GM19397 (cell line): ENCODE results near the gene MYO3B.

Experiments
- ATAC-seq: cut with Tn5 transposase; IDR thresholded peaks from one replicate; pipeline ENCODE4 v1.9.1; 2021; ENCODE audit warnings: mild to moderate bottlenecking, moderate library complexity; ENCODE audit not compliant: unreplicated experiment

Gene MYO3B

GRCh38 chr2:170361090-170361936 is 183.4 kb downstream of the MYO3B start:
- peak; percentile 69 for ATAC-seq

- ATAC-seq = no peak
These were observed 184.4 kb downstream of the MYO3B start for GRCh38 chr2:170362313-170362870.

GRCh38 chr2:170362871-170363631 is 185.1 kb downstream of the MYO3B start:
- no peak for ATAC-seq

GRCh38 chr2:170365003-170365402 is 187.1 kb downstream of the MYO3B start:
- no peak for ATAC-seq

GRCh38 chr2:170365686-170366085 is 187.7 kb downstream of the MYO3B start:
- no peak for ATAC-seq

- no peak for ATAC-seq
These were observed 190.4 kb downstream of the MYO3B start for GRCh38 chr2:170368370-170368769.

GRCh38 chr2:170369228-170369627 is 191.3 kb downstream of the MYO3B start:
- ATAC-seq = no peak

GRCh38 chr2:170369894-170370293 is 191.9 kb downstream of the MYO3B start:
- ATAC-seq = no peak

- no peak for ATAC-seq
These were observed 193.5 kb downstream of the MYO3B start for GRCh38 chr2:170371231-170371998.

GRCh38 chr2:170375192-170375591 is 197.2 kb downstream of the MYO3B start:
- ATAC-seq = no peak

GRCh38 chr2:170377500-170378207 is 199.7 kb downstream of the MYO3B start:
- no peak for ATAC-seq

- no peak for ATAC-seq
These were observed 202.3 kb downstream of the MYO3B start for GRCh38 chr2:170380267-170380666.

- ATAC-seq = no peak
These were observed 203.7 kb downstream of the MYO3B start for GRCh38 chr2:170381678-170382077.

GRCh38 chr2:170386554-170386953 is 208.6 kb downstream of the MYO3B start:
- no peak for ATAC-seq

- no peak for ATAC-seq
These were observed 213.1 kb downstream of the MYO3B start for GRCh38 chr2:170391018-170391417.

GRCh38 chr2:170391697-170392096 is 213.8 kb downstream of the MYO3B start:
- ATAC-seq = no peak

- no peak for ATAC-seq
These were observed 216.0 kb downstream of the MYO3B start for GRCh38 chr2:170393861-170394498.

- no peak for ATAC-seq
These were observed 216.9 kb downstream of the MYO3B start for GRCh38 chr2:170394641-170395387.

GRCh38 chr2:170396799-170397459 is 219.0 kb downstream of the MYO3B start:
- ATAC-seq = no peak
